ENCODE results near the gene ODAD2.

GRCh38 chr10:27826369-27826768 is 172.5 kb downstream of the ODAD2 start:
- TF ChIP-seq, protein P1, sequence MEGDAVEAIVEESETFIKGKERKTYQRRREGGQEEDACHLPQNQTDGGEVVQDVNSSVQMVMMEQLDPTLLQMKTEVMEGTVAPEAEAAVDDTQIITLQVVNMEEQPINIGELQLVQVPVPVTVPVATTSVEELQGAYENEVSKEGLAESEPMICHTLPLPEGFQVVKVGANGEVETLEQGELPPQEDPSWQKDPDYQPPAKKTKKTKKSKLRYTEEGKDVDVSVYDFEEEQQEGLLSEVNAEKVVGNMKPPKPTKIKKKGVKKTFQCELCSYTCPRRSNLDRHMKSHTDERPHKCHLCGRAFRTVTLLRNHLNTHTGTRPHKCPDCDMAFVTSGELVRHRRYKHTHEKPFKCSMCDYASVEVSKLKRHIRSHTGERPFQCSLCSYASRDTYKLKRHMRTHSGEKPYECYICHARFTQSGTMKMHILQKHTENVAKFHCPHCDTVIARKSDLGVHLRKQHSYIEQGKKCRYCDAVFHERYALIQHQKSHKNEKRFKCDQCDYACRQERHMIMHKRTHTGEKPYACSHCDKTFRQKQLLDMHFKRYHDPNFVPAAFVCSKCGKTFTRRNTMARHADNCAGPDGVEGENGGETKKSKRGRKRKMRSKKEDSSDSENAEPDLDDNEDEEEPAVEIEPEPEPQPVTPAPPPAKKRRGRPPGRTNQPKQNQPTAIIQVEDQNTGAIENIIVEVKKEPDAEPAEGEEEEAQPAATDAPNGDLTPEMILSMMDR (IDR thresholded peaks at IDR 0.05), result no peak
- no peak for TF ChIP-seq ZBTB21 (CRISPR knock-in tag; IDR thresholded peaks at IDR 0.05; ENCODE audit: borderline replicate concordance)
- no peak for TF ChIP-seq MAX (CRISPR knock-in tag; IDR thresholded peaks at IDR 0.05)
- TF ChIP-seq, protein P2, sequence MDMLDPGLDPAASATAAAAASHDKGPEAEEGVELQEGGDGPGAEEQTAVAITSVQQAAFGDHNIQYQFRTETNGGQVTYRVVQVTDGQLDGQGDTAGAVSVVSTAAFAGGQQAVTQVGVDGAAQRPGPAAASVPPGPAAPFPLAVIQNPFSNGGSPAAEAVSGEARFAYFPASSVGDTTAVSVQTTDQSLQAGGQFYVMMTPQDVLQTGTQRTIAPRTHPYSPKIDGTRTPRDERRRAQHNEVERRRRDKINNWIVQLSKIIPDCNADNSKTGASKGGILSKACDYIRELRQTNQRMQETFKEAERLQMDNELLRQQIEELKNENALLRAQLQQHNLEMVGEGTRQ (CRISPR knock-in tag; IDR thresholded peaks at IDR 0.05), result no peak
- TF ChIP-seq NR1H2 (CRISPR knock-in tag; IDR thresholded peaks at IDR 0.05), result no peak
- no peak for TF ChIP-seq ATF3 (CRISPR knock-in tag; conservative IDR thresholded peaks at IDR 0.05)
- TF ChIP-seq E2F1 (CRISPR knock-in tag; IDR thresholded peaks at IDR 0.05), result no peak
- no peak for TF ChIP-seq IRF2 (CRISPR knock-in tag; IDR thresholded peaks at IDR 0.05; ENCODE audit: borderline replicate concordance, low read depth)
- no peak for TF ChIP-seq ATF6 (CRISPR knock-in tag; IDR thresholded peaks at IDR 0.05)
- TF ChIP-seq, protein P3, sequence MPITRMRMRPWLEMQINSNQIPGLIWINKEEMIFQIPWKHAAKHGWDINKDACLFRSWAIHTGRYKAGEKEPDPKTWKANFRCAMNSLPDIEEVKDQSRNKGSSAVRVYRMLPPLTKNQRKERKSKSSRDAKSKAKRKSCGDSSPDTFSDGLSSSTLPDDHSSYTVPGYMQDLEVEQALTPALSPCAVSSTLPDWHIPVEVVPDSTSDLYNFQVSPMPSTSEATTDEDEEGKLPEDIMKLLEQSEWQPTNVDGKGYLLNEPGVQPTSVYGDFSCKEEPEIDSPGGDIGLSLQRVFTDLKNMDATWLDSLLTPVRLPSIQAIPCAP (CRISPR knock-in tag; IDR thresholded peaks at IDR 0.05), result no peak
- TF ChIP-seq CREB1 (CRISPR knock-in tag; IDR thresholded peaks at IDR 0.05), result no peak
- no peak for TF ChIP-seq ATF1 (CRISPR knock-in tag; IDR thresholded peaks at IDR 0.05)
- TF ChIP-seq NFE2L1 (CRISPR knock-in tag; IDR thresholded peaks at IDR 0.05), result no peak

Measured in WTC11 (cell line).